Posterior cingulate gyrus (tissue), 11 donors: ENCODE measurements around the gene FRAT2.
A peak's percentile ranks its signal among the peaks of the same experiment; 100 is the strongest.

Experiments used
- DNase-seq, 10 donors: peaks; one replicate each; pipeline versions ENCODE4 v3.0.0 to v3.0.0-alpha.2; 2020 to 2021; ENCODE audit warnings: mixed read lengths in 3 of 10
- intact Hi-C: fragments of 100-400 bp; cut with DNase I; formaldehyde crosslinking; loops from one replicate; pipeline ENCODE4 v1.15.1; 2023

Gene FRAT2

GRCh38 chr10:97334370-97335175 lies at the start of gene FRAT2:
Gene FRAT2 (minus strand): TSS chr10:97334729. CDS start chr10:97334572, 157 bp downstream.
- intact Hi-C loops, result loop anchor here (1.0 to 5.0 kb wide), 2 partner anchors 15 to 42 kb away; partner anchors contain the start of genes ARHGAP19 and FRAT1
- DNase-seq, result peak; percentile 82 to 98 (median 87)

DNA sequence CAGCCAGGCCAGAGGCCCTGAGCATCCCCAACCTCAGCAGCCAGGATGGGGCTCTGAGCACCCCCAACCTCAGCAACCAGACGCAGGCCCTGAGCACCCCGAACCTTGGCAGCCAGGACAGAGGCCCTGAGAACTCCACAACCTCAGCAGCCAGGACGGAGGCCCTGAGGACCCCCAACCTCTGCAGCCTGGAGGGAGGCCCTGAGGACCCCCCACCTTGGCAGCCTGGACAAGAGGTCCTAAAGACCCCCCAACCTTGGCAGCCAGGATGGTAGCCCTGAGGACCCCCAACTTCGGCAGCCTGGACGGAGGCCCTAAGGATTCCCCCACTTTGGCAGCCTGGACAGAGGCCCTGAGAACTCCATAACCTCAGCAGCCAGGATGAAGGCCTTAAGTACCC lies 49.6 kb upstream of the FRAT2 start:
- DNase-seq, result peak in 1 of 10 donors; percentile 55
- intact Hi-C loops, result no loop called here

DNA sequence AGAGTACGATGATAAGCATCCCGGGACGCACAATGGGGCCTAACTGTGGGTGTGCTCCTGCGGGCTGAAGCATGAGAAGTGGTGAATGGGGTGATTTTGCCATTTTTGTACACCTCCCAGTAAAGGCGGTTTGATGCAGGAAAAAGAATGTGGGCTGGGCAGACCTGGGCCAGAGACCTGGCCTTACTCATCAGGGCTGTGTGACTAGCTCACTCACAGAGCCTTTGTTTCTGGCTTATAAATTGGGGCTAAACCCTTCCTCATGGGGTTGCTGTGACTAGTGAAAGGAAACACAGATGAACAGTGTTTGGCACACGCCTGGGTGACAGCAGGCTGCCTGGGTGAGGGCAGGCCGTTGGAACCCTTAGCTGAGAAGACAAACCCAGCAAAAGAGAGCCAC lies 48.6 kb upstream of the FRAT2 start:
- DNase-seq, result peak in 1 of 10 donors; percentile 17
- intact Hi-C loops, result no loop called here

- intact Hi-C loops, result no loop called here
- peak in 1 of 10 donors; percentile 64 for DNase-seq
Measured at GRCh38 chr10:97381626-97382025, 47.1 kb upstream of the FRAT2 start.

- no peak for DNase-seq
- intact Hi-C loops, result no loop called here
Measured at GRCh38 chr10:97380516-97380915, 46.0 kb upstream of the FRAT2 start.

- peak in 1 of 10 donors; percentile 46 for DNase-seq
- intact Hi-C loops, result no loop called here
Measured at GRCh38 chr10:97378933-97379921, 44.7 kb upstream of the FRAT2 start.

DNA sequence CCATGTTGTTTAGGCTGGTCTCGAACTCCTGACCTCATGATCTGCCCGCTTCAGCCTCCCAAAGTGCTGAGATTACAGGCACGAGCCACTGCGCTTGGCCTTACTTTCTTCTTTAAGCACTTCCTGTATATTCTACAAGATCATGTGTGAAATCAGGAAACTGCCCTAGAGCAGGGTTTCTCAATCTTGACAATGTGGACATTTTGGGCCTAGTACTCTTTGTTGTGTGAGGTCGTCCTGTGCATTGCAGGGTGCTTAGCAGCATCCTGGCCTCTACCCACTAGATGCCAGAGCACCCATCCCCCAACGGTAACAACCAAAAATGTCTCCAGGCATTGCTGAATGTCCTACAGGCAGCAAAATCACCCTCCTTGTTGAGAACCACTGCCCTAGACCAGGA lies 41.9 kb upstream of the FRAT2 start:
- DNase-seq, result no peak
- intact Hi-C loops, result no loop called here

- intact Hi-C loops, result no loop called here
Measured at GRCh38 chr10:97373456-97373855, 38.9 kb upstream of the FRAT2 start.

DNA sequence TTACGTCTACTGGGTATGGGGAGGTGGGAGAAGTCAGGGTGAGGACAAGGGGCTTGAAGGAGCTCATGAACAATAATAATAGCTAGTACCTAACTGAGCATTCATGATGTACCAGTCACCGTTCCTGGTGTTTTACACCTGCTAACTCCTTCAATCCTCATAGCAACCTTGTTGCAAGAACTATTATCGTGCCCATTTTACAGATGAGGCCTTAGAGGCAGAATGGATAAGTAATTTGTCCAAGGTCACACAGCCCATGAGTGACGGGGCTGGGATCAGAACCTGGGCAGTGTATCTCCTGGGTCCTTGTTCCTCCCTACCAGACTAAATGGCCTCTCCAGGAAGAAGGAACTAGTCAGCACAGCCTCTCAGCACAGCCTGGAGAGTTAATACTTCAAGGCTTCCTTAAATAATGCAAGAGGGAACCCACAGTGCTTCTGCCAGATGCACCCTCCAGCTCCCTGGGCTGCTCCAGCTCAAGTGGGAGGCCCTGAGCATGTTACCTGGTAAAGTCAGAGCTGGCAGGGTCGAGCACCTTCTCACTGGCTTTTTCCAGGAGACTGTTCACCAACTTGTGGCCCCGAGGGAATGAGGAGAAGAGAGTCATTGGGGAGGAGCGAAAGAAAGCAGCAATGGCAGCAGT lies 37.8 kb upstream of the FRAT2 start:
- intact Hi-C loops, result no loop called here
- DNase-seq, result no peak

More at GRCh38 chr10:97373456-97373855, 38.9 kb upstream of the FRAT2 start:
- no peak for DNase-seq

GRCh38 chr10:97371696-97372095 lies 37.2 kb upstream of the FRAT2 start:
- DNase-seq, result no peak
- intact Hi-C loops, result no loop called here

GRCh38 chr10:97367126-97367649 lies 32.7 kb upstream of the FRAT2 start:
- intact Hi-C loops, result no loop called here
- DNase-seq, result peak in 1 of 10 donors; percentile 55

DNA sequence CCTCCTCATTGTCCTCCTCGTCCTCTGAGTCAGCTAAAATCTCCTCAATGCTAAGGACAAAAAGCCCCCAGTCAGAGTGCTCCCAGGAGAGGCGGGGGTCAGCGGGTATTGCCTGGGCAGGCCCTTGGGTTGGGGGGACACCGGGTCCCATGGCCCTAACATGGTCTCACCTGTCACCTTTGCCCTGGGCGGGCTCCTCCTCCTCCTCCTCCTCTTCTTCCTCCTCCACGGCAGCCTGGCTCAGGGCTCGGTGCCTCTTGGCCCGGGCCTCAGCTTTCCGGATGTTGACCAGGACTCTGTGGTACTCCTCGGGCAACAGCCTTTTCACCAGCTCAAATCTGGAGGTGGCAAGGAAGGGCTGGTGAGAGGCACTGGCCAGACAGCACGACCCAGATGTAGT lies 32.0 kb upstream of the FRAT2 start:
- peak in 2 of 10 donors; percentile 57 to 78 for DNase-seq
- intact Hi-C loops, result no loop called here

GRCh38 chr10:97365761-97366351 lies 31.3 kb upstream of the FRAT2 start:
- intact Hi-C loops, result no loop called here
- peak in 1 of 10 donors; percentile 60 for DNase-seq

- DNase-seq, result no peak
- intact Hi-C loops, result no loop called here
Measured at GRCh38 chr10:97363071-97363470, 28.5 kb upstream of the FRAT2 start.

DNA sequence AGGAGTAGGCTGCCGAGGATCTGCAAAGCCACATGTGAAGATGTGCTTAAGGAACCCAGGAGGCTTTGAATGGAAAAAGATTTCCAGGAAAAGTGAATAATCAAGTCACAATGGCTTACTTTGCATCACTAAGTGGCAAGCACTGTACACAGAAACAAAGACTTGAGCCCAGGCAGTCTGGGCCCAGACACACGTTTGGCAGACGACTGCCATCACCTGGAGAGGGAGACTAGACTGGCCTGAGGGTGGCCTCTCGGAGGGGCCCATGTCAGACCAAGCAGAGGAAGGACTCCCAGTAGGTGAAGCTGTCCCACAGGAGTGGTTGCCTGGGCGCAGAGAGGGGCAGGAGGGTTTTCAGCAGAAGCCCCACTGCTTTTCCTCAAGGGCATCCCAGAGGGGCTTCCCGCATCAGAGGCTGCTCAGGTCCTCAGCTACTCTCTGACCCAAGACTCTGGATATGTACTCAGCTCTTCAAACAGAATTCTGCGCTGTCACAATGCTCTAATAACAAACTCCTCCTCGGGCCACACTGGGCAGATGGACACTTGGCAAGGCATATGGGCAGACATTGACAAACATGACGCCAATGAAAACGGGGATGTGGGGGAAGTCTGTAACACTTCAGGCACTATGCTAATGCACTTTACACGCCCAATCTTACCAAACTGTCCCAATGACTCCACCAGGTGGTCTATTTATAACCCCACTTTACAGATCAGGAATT lies 27.9 kb upstream of the FRAT2 start:
- intact Hi-C loops, result no loop called here
- DNase-seq, result no peak

- DNase-seq, result peak in 2 of 10 donors; percentile 10 to 53
- intact Hi-C loops, result no loop called here
Measured at GRCh38 chr10:97361537-97361901, 27.0 kb upstream of the FRAT2 start.

GRCh38 chr10:97360705-97361536 lies 26.4 kb upstream of the FRAT2 start:
- DNase-seq, result peak in 2 of 10 donors; percentile 41 to 46
- intact Hi-C loops, result no loop called here

GRCh38 chr10:97358781-97359180 lies 24.3 kb upstream of the FRAT2 start:
- intact Hi-C loops, result no loop called here

More at GRCh38 chr10:97358781-97359180, 24.3 kb upstream of the FRAT2 start:
- DNase-seq, result peak in 3 of 10 donors; percentile 47 to 63 (median 61)
